D721Med (cell line): ENCODE results near the gene NKAIN4.

Experiments used
- DNase-seq: peaks from one replicate; pipeline ENCODE4 v3.0.0; 2011; ENCODE audit warnings: low spot score; ENCODE audit not compliant: insufficient read length
- FAIRE-seq: peaks from 2 replicates; lab custom pipeline; 2011; peaks lifted over from hg19 to GRCh38; lab: Jason Lieb, UNC
- TF ChIP-seq, protein P1 (sequence below): IDR thresholded peaks from 2 replicates; pipeline ENCODE4 v1.5.1; 2012; ENCODE audit warnings: mild to moderate bottlenecking, control low read depth; ENCODE audit not compliant: insufficient read depth; ENCODE audit errors: missing control alignments

Gene NKAIN4

GRCh38 chr20:63288581-63289251, 34.5 kb upstream of the NKAIN4 start:
- no peak for FAIRE-seq
- DNase-seq = no peak
- TF ChIP-seq, protein P1, sequence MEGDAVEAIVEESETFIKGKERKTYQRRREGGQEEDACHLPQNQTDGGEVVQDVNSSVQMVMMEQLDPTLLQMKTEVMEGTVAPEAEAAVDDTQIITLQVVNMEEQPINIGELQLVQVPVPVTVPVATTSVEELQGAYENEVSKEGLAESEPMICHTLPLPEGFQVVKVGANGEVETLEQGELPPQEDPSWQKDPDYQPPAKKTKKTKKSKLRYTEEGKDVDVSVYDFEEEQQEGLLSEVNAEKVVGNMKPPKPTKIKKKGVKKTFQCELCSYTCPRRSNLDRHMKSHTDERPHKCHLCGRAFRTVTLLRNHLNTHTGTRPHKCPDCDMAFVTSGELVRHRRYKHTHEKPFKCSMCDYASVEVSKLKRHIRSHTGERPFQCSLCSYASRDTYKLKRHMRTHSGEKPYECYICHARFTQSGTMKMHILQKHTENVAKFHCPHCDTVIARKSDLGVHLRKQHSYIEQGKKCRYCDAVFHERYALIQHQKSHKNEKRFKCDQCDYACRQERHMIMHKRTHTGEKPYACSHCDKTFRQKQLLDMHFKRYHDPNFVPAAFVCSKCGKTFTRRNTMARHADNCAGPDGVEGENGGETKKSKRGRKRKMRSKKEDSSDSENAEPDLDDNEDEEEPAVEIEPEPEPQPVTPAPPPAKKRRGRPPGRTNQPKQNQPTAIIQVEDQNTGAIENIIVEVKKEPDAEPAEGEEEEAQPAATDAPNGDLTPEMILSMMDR = no peak

- DNase-seq = no peak
- no peak for FAIRE-seq
- TF ChIP-seq, protein P1 = no peak
Measured at GRCh38 chr20:63287697-63288580, 33.7 kb upstream of the NKAIN4 start.

DNA sequence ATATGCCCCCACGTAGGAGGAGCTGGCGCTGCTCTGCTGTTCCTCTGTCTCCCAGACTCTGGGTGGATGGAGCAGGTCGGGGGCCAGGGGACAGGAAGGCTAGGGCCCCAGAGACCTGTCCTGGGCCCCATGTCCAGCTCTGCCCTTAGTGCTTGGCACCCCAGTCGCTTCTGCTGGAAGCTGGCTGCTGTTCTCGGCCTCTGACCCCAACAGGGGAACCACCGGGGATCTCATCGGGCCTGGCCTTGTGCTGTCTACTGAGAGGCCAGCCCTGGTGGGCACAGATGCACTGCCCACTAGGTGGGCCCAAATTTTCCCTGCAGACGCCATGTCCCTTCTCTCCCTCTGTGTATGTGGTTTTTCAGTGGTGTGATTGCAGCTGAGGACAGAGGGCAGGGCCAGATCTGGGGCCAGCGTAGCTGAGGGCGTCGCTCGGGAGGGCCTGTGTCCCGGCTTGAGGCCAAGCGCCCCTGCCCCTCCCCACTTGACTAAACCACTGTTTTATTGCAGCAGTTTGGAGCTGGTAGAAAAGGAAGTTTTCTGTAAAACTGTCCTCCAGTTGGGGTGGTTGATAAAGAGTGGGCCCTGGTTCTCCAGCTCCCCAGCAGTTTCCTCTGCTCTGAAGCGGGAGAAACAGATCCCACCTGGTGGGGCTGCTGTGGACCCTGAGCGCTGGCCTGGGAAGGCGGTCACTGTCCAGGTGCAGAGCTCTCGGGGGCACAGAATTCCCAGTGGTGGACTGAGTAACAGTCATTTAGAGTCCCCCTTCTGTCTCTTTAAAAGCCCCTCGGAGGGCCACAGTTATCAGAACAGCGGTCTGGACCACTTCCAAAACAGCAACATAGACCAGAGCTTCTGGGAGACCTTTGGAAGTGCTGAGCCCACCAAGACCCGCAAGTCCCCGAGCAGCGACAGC, 32.8 kb upstream of the NKAIN4 start:
- DNase-seq (no peak), FAIRE-seq (no peak)
- TF ChIP-seq, protein P1 = no peak

GRCh38 chr20:63285636-63286615, 31.7 kb upstream of the NKAIN4 start:
- TF ChIP-seq, protein P1 = no peak
- FAIRE-seq (no peak), DNase-seq (no peak)

DNA sequence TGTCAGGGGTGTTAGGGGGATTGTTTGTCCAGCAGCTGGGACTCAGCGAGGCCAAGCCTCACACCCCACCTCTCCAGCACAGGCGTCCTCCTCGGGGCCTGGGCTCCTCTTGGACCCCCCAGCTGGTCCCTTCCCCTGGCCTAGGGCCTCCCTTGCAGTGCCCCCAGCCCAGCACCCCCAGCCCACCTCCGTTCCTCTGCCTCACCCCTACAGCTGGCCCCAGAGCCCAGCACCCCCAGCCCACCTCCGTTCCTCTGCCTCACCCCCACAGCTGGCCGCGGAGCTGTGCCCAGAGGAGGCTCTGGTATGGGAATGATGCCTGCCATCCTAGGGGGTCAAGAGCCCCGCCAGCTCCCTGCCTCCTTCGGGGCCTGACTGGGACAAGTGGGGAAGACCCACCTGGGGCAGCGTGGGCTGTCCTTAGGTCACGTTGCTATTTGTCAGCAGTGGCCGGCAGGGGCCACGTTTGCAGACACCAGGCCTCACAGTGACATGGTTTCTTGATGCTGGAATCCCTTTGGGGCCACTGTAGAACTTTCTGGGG, 30.8 kb upstream of the NKAIN4 start:
- TF ChIP-seq, protein P1 = no peak
- no peak for FAIRE-seq
- DNase-seq = no peak

GRCh38 chr20:63284544-63284949, 30.3 kb upstream of the NKAIN4 start:
- TF ChIP-seq, protein P1 = no peak
- no peak for FAIRE-seq
- DNase-seq = no peak
